IPS-NIHi11 (cell line): ENCODE measurements around the gene PHC2.
A peak's percentile ranks its signal among the peaks of the same experiment; 100 is the strongest.

Experiments used
- DNase-seq: peaks from one replicate; pipeline ENCODE4 v3.0.0; 2012; ENCODE audit warnings: mixed read lengths, low spot score

The PHC2 gene

GRCh38 chr1:33289858-33290154 is 141.1 kb downstream of the PHC2 start:
- no peak for DNase-seq

- no peak for DNase-seq
Measured at GRCh38 chr1:33288976-33289857, 141.7 kb downstream of the PHC2 start.

- DNase-seq: no peak
Measured at GRCh38 chr1:33287317-33287716, 143.6 kb downstream of the PHC2 start.

GRCh38 chr1:33286451-33287185 is 144.3 kb downstream of the PHC2 start:
- no peak for DNase-seq

GRCh38 chr1:33284049-33284448 is 146.8 kb downstream of the PHC2 start:
- DNase-seq: no peak

- no peak for DNase-seq
Measured at GRCh38 chr1:33282791-33283190, 148.1 kb downstream of the PHC2 start.

- DNase-seq: no peak
Measured at GRCh38 chr1:33281554-33282303, 149.2 kb downstream of the PHC2 start.

GRCh38 chr1:33280091-33280661 is 150.7 kb downstream of the PHC2 start:
- DNase-seq: peak; percentile 58

GRCh38 chr1:33277488-33278084 is 153.3 kb downstream of the PHC2 start:
- DNase-seq: no peak

GRCh38 chr1:33276573-33277298 is 154.2 kb downstream of the PHC2 start:
- DNase-seq: no peak

GRCh38 chr1:33275706-33276572 is 155.0 kb downstream of the PHC2 start:
- no peak for DNase-seq

GRCh38 chr1:33275195-33275594 is 155.7 kb downstream of the PHC2 start:
- DNase-seq: no peak

- no peak for DNase-seq
Measured at GRCh38 chr1:33274446-33274845, 156.4 kb downstream of the PHC2 start.

- DNase-seq: no peak
Measured at GRCh38 chr1:33273961-33274371, 156.9 kb downstream of the PHC2 start.
